ENCODE data around the gene KLRD1. TPM values are rescaled to one million over a fixed set of nuclear protein-coding genes. Genes with fewer than 3 reads are reported as not detected.
"Not testable (repeated sequence)": the region's sequence is repeated elsewhere in the genome, so short reads cannot be mapped to it uniquely, and the experiment has no call there.

KLRD1 gene
- total and polyA plus RNA-seq, 2 experiments from 2014 or later = 0.03 to 0.27 TPM

DNA sequence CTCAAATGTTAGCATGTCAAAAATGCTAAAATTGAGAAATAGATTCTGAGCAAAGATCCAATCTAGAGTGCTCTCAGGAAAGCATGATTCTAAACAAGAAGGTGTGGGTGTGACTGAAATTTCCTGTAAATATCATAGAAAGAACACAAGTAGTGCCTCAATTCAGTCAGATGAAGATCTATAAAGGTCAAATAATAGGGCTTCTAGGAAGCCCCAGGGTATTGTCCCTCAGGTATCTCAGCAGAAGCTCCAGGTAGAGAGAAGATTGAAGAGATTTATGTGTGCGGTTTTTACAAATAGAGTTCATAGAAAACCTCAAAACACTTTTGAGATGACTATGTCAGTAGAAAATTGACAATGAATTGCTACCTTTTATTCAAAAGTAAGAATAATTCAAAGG lies 13.0 kb downstream of the KLRD1 start (continued):
- TF ChIP-seq EZH2 (IDR thresholded peaks at IDR 0.05; ENCODE audit: low read depth, unreplicated experiment) = no peak
- TF ChIP-seq STAT1 (IDR thresholded peaks at IDR 0.05; ENCODE audit: unreplicated experiment) = no peak
- no peak for TF ChIP-seq ZNF331 (CRISPR knock-in tag; IDR thresholded peaks at IDR 0.05; ENCODE audit: low read depth)
- no peak for TF ChIP-seq POLR2AphosphoS5 (IDR thresholded peaks at IDR 0.05; ENCODE audit: low read depth)
- TF ChIP-seq, protein P1, sequence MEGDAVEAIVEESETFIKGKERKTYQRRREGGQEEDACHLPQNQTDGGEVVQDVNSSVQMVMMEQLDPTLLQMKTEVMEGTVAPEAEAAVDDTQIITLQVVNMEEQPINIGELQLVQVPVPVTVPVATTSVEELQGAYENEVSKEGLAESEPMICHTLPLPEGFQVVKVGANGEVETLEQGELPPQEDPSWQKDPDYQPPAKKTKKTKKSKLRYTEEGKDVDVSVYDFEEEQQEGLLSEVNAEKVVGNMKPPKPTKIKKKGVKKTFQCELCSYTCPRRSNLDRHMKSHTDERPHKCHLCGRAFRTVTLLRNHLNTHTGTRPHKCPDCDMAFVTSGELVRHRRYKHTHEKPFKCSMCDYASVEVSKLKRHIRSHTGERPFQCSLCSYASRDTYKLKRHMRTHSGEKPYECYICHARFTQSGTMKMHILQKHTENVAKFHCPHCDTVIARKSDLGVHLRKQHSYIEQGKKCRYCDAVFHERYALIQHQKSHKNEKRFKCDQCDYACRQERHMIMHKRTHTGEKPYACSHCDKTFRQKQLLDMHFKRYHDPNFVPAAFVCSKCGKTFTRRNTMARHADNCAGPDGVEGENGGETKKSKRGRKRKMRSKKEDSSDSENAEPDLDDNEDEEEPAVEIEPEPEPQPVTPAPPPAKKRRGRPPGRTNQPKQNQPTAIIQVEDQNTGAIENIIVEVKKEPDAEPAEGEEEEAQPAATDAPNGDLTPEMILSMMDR (conservative IDR thresholded peaks at IDR 0.05; ENCODE audit: low read depth in 2 of 2) = no peak

DNA sequence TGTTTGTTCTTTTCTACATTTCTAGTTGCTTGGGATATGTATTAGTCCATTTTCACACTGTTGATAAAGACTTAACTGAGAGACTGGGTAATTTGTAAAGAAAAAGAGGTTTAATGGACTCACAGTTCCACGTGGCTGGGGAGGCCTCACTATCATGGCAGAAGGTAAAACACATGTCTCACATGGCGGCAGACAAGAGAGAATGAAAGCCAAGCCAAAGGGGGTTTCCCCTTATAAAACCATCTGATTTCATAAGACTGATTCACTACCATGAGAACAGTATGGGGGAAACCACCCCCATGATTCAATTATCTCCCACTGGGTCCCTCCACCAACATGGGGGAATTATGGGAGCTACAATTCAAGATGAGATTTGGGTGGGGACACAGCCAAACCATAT lies 21.0 kb downstream of the KLRD1 start:
- not testable (repeated sequence) for H3K27me3 Mint-ChIP-seq (ENCODE audit: insufficient read depth, low read depth, poor library complexity); H3K36me3 Mint-ChIP-seq (ENCODE audit: low read depth); H3K27me3 ChIP-seq (ENCODE audit: insufficient read depth); H3K27ac ChIP-seq (ENCODE audit: low read depth); H3K4me2 ChIP-seq; H4K20me1 ChIP-seq (replicated peaks; ENCODE audit: insufficient read depth); DNase-seq (ENCODE audit: low spot score); H3K9me2 ChIP-seq (ENCODE audit: insufficient read depth); H3K4me3 ChIP-seq; H3K4me1 Mint-ChIP-seq; ATAC-seq; H3K36me3 ChIP-seq (ENCODE audit: insufficient read depth); H3F3A ChIP-seq (replicated peaks; ENCODE audit: low read depth); H3K9me3 Mint-ChIP-seq; H3K4me1 ChIP-seq (ENCODE audit: insufficient read depth); H3K4me3 Mint-ChIP-seq; H3K79me2 ChIP-seq (replicated peaks; ENCODE audit: insufficient read depth); H3K27ac Mint-ChIP-seq; H2AFZ ChIP-seq

DNA sequence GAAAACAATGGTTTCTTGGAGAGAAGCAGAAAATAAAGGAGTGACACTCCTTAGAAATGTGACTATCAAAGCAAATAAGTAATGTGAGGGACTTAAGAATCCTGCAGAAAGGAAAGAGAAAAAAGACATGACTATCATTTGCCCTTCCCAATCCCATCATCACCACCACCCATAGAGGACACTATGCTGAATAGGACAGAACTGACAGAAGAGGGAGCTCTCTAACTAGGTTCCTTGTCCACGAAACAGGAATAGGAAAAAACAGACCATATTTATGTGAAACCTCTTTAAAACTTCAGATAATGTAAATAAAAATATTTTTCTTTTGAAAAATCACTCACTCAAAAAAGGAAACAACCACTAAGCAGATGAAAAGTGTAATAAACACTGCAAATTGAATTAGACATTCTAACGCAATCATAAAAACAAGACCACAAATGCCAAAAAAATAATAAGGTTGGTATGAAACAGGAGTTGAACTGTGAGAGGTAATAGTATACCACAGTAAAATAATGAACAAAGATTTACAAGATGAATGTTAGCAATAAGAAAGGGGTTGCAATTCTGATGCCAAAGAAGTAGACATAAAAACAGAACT lies 24.1 kb downstream of the KLRD1 start:
- no peak overlapping the region for H3K4me3 Mint-ChIP-seq
- Histone ChIP-seq H3K27ac (ENCODE audit: low read depth) (no peak overlapping the region), H4K20me1 (replicated peaks; ENCODE audit: insufficient read depth) (no peaks in the 10 kb centered on the region), H3K4me3 (no peak overlapping the region), H3K36me3 (ENCODE audit: insufficient read depth) (no peaks in the 10 kb centered on the region), H3K79me2 (replicated peaks; ENCODE audit: insufficient read depth) (no peaks in the 10 kb centered on the region), H3F3A (replicated peaks; ENCODE audit: low read depth) (no peaks in the 10 kb centered on the region), H3K4me2 (no peak overlapping the region), H2AFZ (no peak overlapping the region), H3K27me3 (ENCODE audit: insufficient read depth) (no peaks in the 10 kb centered on the region), H3K4me1 (ENCODE audit: insufficient read depth) (peaks cover 6% of the 10 kb centered on the region), H3K9me2 (ENCODE audit: insufficient read depth) (no peaks in the 10 kb centered on the region)
- H3K4me1 Mint-ChIP-seq = peaks cover 12% of the 10 kb centered on the region; the same call in 2 of the 3 replicates
- no peaks in the 10 kb centered on the region; the same call in 2 of the 3 replicates for H3K9me3 Mint-ChIP-seq
- peaks cover 3% of the 10 kb centered on the region; the same call in 1 of the 3 replicates for H3K36me3 Mint-ChIP-seq (ENCODE audit: low read depth)
- TF ChIP-seq JUNB (IDR thresholded peaks at IDR 0.05; ENCODE audit: unreplicated experiment) = no peak
- TF ChIP-seq, protein P1 (conservative IDR thresholded peaks at IDR 0.05; ENCODE audit: low read depth in 2 of 2) = peak; percentile 88 to 91
- H3K27me3 Mint-ChIP-seq (ENCODE audit: insufficient read depth, low read depth, poor library complexity) = peaks cover 1% of the 10 kb centered on the region
- peak; percentile 72 for DNase-seq (ENCODE audit: low spot score)
- no peak overlapping the region for H3K27ac Mint-ChIP-seq
- peak; percentile 88 for ATAC-seq

DNA sequence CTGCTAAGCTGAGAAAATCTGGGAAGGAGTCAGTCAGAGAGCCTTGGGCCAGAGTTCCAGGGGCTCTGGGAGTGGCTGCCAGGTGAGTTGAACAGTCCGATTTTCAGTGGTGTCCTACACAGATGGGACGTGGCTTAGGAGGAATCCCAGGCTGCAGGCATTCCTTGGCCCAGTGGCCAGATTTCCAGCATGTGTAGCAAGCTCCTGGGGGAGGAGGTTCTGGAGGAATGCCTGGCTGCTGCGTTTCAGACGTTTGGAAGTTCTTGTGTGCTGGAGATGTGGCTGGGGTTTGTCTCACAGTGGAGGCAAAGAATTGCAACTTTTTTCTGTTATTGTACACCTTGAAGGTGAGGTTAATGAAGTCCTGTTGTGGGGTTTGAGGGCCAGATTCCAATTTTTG lies 28.5 kb downstream of the KLRD1 start:
- H3K4me3 Mint-ChIP-seq = not testable (repeated sequence)

DNA sequence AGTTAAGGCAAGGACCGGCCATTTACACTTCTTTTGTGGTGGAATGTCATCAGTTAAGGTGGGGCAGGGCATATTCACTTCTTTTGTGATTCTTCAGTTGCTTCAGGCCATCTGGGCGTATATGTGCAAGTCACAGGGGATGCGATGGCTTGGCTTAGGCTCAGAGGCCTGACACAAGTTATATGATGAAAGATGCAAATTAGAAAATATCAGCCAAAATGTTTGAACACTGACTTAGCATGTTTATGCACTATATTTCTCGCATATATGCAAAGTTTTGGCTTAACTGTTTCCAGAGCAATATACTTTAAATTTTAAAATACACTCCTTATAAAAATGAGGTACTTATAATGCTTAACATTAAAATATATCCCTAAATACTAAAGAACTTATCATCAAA lies 30.8 kb downstream of the KLRD1 start:
- H4K20me1 ChIP-seq (replicated peaks; ENCODE audit: insufficient read depth); H3K9me2 ChIP-seq (ENCODE audit: insufficient read depth); H3K9me3 Mint-ChIP-seq; H3K27me3 Mint-ChIP-seq (ENCODE audit: insufficient read depth, low read depth, poor library complexity); H3K27ac ChIP-seq (ENCODE audit: low read depth); H3F3A ChIP-seq (replicated peaks; ENCODE audit: low read depth); H3K27me3 ChIP-seq (ENCODE audit: insufficient read depth); H3K4me3 Mint-ChIP-seq; H3K36me3 ChIP-seq (ENCODE audit: insufficient read depth); H3K4me2 ChIP-seq; H3K4me1 ChIP-seq (ENCODE audit: insufficient read depth); H3K4me3 ChIP-seq; H3K4me1 Mint-ChIP-seq; DNase-seq (ENCODE audit: low spot score); ATAC-seq; H3K27ac Mint-ChIP-seq; H3K79me2 ChIP-seq (replicated peaks; ENCODE audit: insufficient read depth); H3K36me3 Mint-ChIP-seq (ENCODE audit: low read depth): not testable (repeated sequence)
- H2AFZ ChIP-seq = 0 out of 2 replicates have a peak overlapping the region, but pooled peaks have one; percentile 38

More for the DNA sequence above, 28.5 kb downstream of the KLRD1 start:
- H3K79me2 ChIP-seq (replicated peaks; ENCODE audit: insufficient read depth); H3K4me2 ChIP-seq; H3K27ac ChIP-seq (ENCODE audit: low read depth); H2AFZ ChIP-seq; H3K27me3 ChIP-seq (ENCODE audit: insufficient read depth); H3K9me3 Mint-ChIP-seq; H3K4me3 ChIP-seq; H4K20me1 ChIP-seq (replicated peaks; ENCODE audit: insufficient read depth); ATAC-seq; H3K27ac Mint-ChIP-seq; H3F3A ChIP-seq (replicated peaks; ENCODE audit: low read depth); DNase-seq (ENCODE audit: low spot score); H3K9me2 ChIP-seq (ENCODE audit: insufficient read depth); H3K36me3 Mint-ChIP-seq (ENCODE audit: low read depth); H3K27me3 Mint-ChIP-seq (ENCODE audit: insufficient read depth, low read depth, poor library complexity); H3K36me3 ChIP-seq (ENCODE audit: insufficient read depth): not testable (repeated sequence)
- peaks cover 10% of the 10 kb centered on the region for H3K4me1 ChIP-seq (ENCODE audit: insufficient read depth)
- peaks cover 12% of the 10 kb centered on the region; the same call in 2 of the 3 replicates for H3K4me1 Mint-ChIP-seq
